Measurements from ENCODE around the gene PCID2.

PCID2 gene

GRCh38 chr13:113203507-113204377 lies 4.7 kb downstream of the PCID2 start:
- Histone ChIP-seq H3K9me3 (no peaks in the 10 kb centered on the region), H3K4me1 (ENCODE audit: control insufficient read depth in 1 of 2, insufficient read depth in 1 of 2, low read depth in 1 of 2, low read length in 1 of 2) (peaks cover 9% of the 10 kb centered on the region in 2 experiments), H3K27me3 (no peaks in the 10 kb centered on the region), H3K36me3 (peaks cover 12% of the 10 kb centered on the region), H3K27ac (no peak overlapping the region), H3K4me3 (ENCODE audit: low read depth in 1 of 2, low read length in 1 of 2) (no peak overlapping the region)
- no peak for TF ChIP-seq CTCF (IDR thresholded peaks at IDR 0.05)

- TF ChIP-seq CTCF (IDR thresholded peaks at IDR 0.05), result no peak
- Histone ChIP-seq H3K36me3 (peaks cover 13% of the 10 kb centered on the region), H3K4me1 (ENCODE audit: control insufficient read depth in 1 of 2, insufficient read depth in 1 of 2, low read depth in 1 of 2, low read length in 1 of 2) (peaks cover 5 to 6% of the 10 kb centered on the region in 2 experiments)
Measured at GRCh38 chr13:113202912-113203311, 5.6 kb downstream of the PCID2 start.

GRCh38 chr13:113201815-113202214 lies 6.7 kb downstream of the PCID2 start:
- Histone ChIP-seq H3K9me3 (no peaks in the 10 kb centered on the region), H3K27me3 (no peaks in the 10 kb centered on the region), H3K4me3 (ENCODE audit: low read depth in 1 of 2, low read length in 1 of 2) (no peak overlapping the region), H3K36me3 (peaks cover 24% of the 10 kb centered on the region), H3K4me1 (ENCODE audit: control insufficient read depth in 1 of 2, insufficient read depth in 1 of 2, low read depth in 1 of 2, low read length in 1 of 2) (no peaks in the 10 kb centered on the region), H3K27ac (no peak overlapping the region)
- TF ChIP-seq CTCF (IDR thresholded peaks at IDR 0.05), result no peak

More at GRCh38 chr13:113202912-113203311, 5.6 kb downstream of the PCID2 start:
- no peak overlapping the region for H3K27ac ChIP-seq
- H3K9me3 ChIP-seq, result no peaks in the 10 kb centered on the region
- H3K4me3 ChIP-seq (ENCODE audit: low read depth in 1 of 2, low read length in 1 of 2), result no peak overlapping the region
- H3K27me3 ChIP-seq, result no peaks in the 10 kb centered on the region

DNA sequence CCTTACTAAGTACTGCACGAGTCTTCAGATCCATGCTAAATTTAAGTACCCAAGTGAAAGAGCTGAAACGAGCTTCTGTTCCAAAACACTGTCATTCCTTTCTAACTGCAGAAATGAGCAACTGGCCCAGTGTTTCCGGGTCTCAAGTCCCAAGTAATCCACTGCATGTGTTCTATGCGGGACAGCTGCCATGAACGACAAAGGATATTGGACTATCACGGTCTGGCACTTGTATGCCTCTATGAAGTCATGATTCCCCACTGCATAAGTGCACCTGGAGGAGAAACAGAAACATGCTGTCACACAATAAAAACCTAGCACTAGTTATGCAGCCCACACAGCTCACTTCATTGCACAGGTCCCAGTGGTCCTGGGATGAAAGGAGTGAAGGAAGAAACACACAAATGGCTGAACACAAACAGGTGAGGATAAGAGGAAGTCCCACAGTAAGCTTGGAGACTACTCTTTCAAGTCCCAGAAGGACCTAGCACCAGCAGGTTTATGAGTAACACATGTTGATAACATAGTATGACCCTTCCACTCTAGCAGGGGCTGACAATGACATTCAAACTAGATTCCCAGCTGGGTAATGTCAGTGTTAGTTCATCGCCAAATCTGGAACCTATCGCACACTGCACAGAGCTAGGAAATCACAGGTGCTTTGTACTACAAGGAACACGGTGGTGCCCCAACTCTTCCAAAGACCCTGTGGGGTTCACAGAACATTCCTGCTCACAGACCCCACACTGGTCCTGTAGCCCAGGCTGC lies 11.3 kb downstream of the PCID2 start:
- Histone ChIP-seq H3K27me3 (no peaks in the 10 kb centered on the region), H3K9me3 (no peaks in the 10 kb centered on the region), H3K27ac (no peak overlapping the region), H3K4me1 (ENCODE audit: control insufficient read depth in 1 of 2, insufficient read depth in 1 of 2, low read depth in 1 of 2, low read length in 1 of 2) (peaks cover 6 to 9% of the 10 kb centered on the region in 2 experiments), H3K36me3 (peaks cover 33% of the 10 kb centered on the region), H3K4me3 (ENCODE audit: low read depth in 1 of 2, low read length in 1 of 2) (no peak overlapping the region)
- TF ChIP-seq CTCF (IDR thresholded peaks at IDR 0.05), result no peak

GRCh38 chr13:113195360-113195759 lies 13.1 kb downstream of the PCID2 start:
- peak overlapping the region; percentile 37 for H3K27ac ChIP-seq
- no peak overlapping the region for H3K4me3 ChIP-seq (ENCODE audit: low read depth in 1 of 2, low read length in 1 of 2)
- TF ChIP-seq CTCF (IDR thresholded peaks at IDR 0.05), result no peak

More at GRCh38 chr13:113195360-113195759, 13.1 kb downstream of the PCID2 start:
- H3K27me3 ChIP-seq, result no peaks in the 10 kb centered on the region
- no peaks in the 10 kb centered on the region for H3K9me3 ChIP-seq
- peaks cover 6 to 9% of the 10 kb centered on the region in 2 experiments for H3K4me1 ChIP-seq (ENCODE audit: control insufficient read depth in 1 of 2, insufficient read depth in 1 of 2, low read depth in 1 of 2, low read length in 1 of 2)
- H3K36me3 ChIP-seq, result peaks cover 43% of the 10 kb centered on the region

Data from neutrophil (primary cell).